Stimulated activated CD4-positive, alpha-beta T cell treated with anti-CD3 and anti-CD28 coated beads, TNF-alpha, amount 100 ng/mL, for 48 hours (primary cell): ENCODE data around the gene LRG1.

Experiments
- DNase-seq, 3 donors: peaks; one replicate each; pipeline ENCODE4 v3.0.0-alpha.2; 2020; ENCODE audit warnings: low read depth in 3 of 3

LRG1 gene

DNA sequence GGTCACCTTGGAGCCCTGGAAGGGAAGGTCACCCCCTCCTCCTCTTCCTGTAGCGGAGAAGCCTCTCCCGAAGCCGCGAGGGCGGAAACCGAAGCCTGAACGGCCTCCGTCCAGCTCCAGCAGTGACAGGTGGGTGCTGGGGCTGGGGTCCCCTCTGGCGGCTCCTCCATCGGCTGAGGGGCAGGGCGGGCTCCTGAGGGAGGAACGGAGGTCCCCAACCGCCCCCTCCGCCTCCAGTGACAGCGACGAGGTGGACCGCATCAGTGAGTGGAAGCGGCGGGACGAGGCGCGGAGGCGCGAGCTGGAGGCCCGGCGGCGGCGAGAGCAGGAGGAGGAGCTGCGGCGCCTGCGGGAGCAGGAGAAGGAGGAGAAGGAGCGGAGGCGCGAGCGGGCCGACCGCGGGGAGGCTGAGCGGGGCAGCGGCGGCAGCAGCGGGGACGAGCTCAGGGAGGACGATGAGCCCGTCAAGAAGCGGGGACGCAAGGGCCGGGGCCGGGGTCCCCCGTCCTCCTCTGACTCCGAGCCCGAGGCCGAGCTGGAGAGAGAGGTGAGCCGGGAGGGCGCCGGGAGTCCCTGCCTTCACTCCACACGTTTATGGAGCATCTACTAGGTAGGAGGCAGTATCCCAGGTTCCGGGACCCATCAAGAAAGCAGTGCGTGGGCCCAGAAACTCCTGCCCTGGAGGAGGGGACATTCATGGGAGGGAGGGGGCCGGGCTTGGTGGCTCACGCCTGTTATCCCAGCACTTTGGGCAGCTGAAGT is 45.7 kb downstream of the LRG1 start:
- no peak for DNase-seq

GRCh38 chr19:4493104-4493928 is 46.5 kb downstream of the LRG1 start:
- DNase-seq = no peak

DNA sequence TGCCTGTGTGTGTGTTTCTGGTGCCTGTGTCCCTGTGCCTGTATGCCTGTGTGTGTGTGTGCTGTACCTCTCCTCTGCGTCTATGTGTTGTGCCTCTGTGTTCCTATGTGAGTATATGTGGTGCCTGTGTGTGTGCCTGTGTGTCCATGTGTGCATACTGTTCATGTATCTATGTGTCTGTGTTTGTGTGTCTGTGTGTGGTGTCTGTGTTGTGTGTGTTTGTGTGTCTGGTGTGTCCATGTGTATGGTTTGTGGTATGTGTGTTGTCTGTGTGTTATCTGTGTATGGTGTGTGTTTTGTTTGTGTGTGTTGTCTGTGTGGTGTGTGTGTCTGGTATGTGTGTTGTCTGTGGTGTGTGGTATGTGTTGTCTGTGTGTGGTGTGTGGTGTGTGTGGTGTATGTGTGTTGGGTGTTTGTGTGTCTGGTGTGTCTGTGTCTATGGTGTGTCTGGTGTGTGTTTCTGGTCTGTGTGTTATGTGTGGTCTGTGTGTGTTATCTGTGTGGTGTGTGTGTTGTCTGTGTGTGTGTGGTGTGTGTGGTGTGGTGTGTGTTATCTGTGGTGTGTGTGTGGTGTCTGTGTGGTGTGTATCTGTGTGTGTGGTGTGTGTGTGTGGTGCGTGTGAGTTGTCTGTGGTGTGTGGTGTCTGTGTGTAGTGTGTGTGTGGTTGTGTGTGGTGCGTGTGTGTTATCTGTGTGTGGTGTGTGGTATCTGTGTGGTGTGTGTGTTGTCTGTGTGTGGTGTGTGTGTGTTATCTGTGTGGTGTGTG is 47.3 kb downstream of the LRG1 start:
- no peak for DNase-seq

GRCh38 chr19:4491446-4491845 is 48.4 kb downstream of the LRG1 start:
- DNase-seq = no peak

DNA sequence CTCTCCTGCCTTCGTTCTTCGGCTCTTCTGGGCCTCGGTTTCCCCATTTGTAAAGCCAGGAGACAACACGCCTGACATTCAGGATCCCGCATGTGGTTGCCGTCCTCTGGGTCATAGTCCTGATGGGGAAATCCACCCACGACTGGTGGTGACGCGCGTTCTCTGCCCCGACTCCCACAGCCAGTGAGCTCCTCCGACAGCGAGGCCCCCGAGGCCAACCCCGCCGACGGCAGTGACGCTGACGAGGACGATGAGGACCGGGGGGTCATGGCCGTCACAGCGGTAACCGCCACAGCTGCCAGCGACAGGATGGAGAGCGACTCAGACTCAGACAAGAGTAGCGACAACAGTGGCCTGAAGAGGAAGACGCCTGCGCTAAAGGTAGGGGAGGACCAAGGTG is 51.3 kb downstream of the LRG1 start:
- DNase-seq = no peak

- no peak for DNase-seq
These were observed 52.3 kb downstream of the LRG1 start for GRCh38 chr19:4487572-4487971.
